NB4 (cell line): Measurements from ENCODE around the gene NRIP1.
"Not testable (repeated sequence)": the region's sequence is repeated elsewhere in the genome, so short reads cannot be mapped to it uniquely, and the experiment has no call there.

Experiments
- DNase-seq: peaks from one replicate; pipeline ENCODE4 v3.0.0; 2010; ENCODE audit warnings: low read depth
- H3K4me3 ChIP-seq: one replicate; pipeline ENCODE4 v1.5.1; 2011; ENCODE audit warnings: mild to moderate bottlenecking, low read depth, low read length, moderate library complexity
- MYC ChIP-seq: IDR thresholded peaks from 2 replicates; pipeline ENCODE4 v1.6.1; 2011; ENCODE audit warnings: low read depth, low read length
- POLR2A ChIP-seq: IDR thresholded peaks from 2 replicates; pipeline ENCODE4 v1.6.1; 2011; ENCODE audit warnings: mild to moderate bottlenecking; ENCODE audit not compliant: insufficient read length; ENCODE audit errors: extremely low read depth
- TF ChIP-seq, protein P1 (sequence below): IDR thresholded peaks from one replicate; pipeline ENCODE4 v1.5.1; 2012; ENCODE audit warnings: low read depth, low read length
- TF ChIP-seq, protein P2 (sequence below): IDR thresholded peaks from 2 replicates; pipeline ENCODE4 v1.6.1; 2011; ENCODE audit warnings: low read depth, low read length

The NRIP1 gene

DNA sequence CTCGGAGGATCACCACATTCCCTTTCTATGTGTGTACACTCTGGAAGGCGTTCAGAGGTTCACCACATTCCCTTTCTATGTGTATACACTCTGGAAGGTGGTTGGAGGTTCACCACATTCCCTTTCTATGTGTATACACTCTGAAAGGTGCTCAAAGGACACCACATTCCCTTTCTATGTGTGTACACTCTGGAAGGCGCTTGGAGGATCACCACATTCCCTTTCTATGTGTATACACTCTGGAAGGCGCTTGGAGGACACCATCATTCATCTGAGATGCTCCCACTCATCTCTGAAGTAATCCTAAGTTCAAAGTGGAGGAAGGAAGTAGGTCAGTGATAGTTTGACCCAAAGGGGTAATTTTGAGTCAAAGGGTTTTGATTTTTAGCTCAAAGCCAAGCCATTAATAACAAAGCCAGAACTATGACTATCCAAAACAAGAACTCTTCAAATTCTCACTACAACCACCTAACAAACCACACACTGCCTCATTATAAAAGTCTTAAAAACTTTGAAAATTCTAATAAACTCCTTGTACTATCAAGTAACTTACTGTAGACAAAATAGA, 32.9 kb downstream of the NRIP1 start:
- no peak overlapping the region for H3K4me3 ChIP-seq
- no peak for DNase-seq
- TF ChIP-seq POLR2A (no peak), MYC (no peak)
- TF ChIP-seq, protein P1, sequence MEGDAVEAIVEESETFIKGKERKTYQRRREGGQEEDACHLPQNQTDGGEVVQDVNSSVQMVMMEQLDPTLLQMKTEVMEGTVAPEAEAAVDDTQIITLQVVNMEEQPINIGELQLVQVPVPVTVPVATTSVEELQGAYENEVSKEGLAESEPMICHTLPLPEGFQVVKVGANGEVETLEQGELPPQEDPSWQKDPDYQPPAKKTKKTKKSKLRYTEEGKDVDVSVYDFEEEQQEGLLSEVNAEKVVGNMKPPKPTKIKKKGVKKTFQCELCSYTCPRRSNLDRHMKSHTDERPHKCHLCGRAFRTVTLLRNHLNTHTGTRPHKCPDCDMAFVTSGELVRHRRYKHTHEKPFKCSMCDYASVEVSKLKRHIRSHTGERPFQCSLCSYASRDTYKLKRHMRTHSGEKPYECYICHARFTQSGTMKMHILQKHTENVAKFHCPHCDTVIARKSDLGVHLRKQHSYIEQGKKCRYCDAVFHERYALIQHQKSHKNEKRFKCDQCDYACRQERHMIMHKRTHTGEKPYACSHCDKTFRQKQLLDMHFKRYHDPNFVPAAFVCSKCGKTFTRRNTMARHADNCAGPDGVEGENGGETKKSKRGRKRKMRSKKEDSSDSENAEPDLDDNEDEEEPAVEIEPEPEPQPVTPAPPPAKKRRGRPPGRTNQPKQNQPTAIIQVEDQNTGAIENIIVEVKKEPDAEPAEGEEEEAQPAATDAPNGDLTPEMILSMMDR = no peak
- TF ChIP-seq, protein P2, sequence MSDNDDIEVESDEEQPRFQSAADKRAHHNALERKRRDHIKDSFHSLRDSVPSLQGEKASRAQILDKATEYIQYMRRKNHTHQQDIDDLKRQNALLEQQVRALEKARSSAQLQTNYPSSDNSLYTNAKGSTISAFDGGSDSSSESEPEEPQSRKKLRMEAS = no peak

DNA sequence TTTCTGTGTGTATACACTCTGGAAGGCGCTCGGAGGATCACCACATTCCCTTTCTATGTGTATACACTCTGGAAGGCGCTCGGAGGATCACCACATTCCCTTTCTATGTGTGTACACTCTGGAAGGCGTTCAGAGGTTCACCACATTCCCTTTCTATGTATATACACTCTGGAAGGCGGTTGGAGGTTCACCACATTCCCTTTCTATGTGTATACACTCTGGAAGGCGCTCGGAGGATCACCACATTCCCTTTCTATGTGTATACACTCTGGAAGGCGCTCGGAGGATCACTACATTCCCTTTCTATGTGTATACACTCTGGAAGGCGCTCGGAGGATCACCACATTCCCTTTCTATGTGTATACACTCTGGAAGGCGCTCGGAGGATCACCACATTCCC, 33.4 kb downstream of the NRIP1 start:
- not testable (repeated sequence) for H3K4me3 ChIP-seq

DNA sequence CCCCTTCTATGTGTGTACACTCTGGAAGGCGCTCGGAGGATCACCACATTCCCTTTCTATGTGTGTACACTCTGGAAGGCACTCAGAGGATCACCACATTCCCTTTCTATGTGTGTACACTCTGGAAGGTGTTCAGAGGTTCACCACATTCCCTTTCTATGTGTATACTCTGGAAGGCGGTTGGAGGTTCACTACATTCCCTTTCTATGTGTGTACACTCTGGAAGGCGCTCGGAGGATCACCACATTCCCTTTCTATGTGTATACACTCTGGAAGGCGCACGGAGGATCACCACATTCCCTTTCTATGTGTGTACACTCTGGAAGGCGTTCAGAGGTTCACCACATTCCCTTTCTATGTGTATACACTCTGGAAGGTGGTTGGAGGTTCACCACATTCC, 33.9 kb downstream of the NRIP1 start:
- DNase-seq, H3K4me3 ChIP-seq: not testable (repeated sequence)

More for the DNA sequence above, 33.4 kb downstream of the NRIP1 start:
- DNase-seq = not testable (repeated sequence)

DNA sequence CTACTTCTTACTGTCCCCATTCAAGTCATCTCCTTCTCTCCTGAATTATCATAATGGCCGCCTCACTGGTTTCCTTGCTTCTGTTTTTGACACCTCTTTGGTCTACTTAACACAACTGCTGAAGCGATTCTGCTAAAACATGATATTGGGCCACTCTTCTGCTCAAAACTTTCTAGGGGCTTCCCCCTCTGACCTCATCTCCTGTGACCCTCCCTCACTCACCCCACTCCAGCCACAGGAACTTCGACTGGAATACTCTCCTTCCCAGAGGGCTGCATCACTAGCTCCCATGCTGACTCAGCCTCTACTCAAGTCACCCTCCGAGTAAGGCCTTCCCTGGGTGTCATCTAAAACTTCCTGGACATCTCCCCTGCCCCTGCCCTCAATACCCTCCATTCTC, 35.7 kb downstream of the NRIP1 start:
- no peak overlapping the region for H3K4me3 ChIP-seq
- DNase-seq = no peak
- TF ChIP-seq, protein P1 = no peak
- TF ChIP-seq, protein P2 = no peak
- TF ChIP-seq POLR2A (no peak), MYC (no peak)

DNA sequence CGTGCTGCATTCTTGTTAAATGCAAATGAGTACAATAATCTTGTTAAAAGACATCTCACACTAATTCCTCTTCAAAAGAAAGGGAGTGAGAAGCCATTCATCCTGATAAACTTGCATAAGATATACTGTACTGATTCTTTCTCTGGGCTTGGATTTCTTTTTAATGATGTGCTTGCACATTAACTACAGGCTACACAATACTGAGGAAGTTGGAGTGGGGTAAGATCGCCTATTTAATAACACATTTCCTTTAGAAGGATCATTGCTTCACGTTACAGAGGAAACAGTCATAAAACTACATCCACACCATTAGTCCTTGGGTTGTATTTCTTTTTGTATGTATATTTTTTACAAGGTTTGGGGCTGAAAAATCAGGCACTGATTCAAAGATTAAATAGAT, 36.6 kb downstream of the NRIP1 start:
- no peak for DNase-seq
- TF ChIP-seq, protein P1 = no peak
- TF ChIP-seq POLR2A (no peak), MYC (no peak)
- TF ChIP-seq, protein P2 = no peak
- no peak overlapping the region for H3K4me3 ChIP-seq

DNA sequence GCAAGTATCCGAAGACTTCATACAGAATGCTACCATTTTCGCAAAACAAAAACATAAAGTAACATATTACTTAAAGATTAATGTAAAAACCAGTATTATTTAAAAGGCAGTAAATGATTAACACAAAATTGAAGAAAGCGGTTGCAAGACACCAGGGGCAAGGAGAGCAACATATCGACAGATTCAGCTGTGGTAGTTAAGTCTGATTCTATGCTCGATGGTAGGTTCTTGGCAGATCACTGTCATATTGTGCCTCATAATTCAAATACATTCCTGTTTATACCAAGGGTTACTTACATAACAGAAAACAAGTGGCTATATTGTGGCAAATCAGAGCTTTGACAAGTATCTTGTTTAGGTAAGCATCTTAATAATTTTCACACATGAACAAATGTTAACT, 37.7 kb downstream of the NRIP1 start:
- no peak for TF ChIP-seq MYC
- TF ChIP-seq, protein P2 = no peak
- TF ChIP-seq, protein P1 = no peak
- no peak for TF ChIP-seq POLR2A
- DNase-seq = no peak
- H3K4me3 ChIP-seq = no peak overlapping the region

DNA sequence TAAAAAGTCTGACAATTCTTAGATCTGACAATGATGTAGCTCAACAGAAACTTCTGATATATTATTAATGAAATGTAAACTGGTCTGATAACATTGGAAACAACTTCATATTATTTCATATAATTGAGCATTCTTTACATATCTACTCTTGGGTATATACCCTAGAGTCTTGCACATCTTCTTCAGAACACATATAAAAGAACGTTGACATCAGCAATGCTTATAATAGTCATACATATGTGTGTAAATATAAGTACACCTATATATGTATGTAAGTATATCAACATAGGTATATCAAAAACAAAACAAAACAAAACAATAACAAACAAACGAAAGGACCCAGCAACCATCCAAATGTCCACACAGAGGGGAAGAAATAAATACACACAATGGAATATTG, 38.4 kb downstream of the NRIP1 start:
- no peak overlapping the region for H3K4me3 ChIP-seq
- DNase-seq = no peak
- no peak for TF ChIP-seq MYC

DNA sequence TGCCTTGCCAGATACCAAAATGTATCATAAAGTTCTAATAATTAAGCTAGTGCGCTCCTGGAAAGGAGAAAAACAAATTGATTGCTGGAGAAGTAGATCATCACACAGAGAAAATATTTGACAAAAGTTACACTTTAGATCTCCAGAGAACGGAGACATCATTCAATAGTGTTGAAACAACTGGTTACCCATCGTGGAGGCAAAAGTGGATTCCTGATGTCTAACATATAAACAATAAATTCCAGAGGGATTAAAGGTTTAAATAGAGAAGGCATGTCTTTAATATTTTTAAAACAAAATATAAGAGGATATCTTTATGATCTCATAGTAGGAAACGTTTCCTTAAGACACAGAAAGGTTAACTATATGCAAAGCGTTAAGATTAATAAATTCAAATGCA, 41.0 kb downstream of the NRIP1 start:
- TF ChIP-seq, protein P1 = no peak
- TF ChIP-seq, protein P2 = no peak
- TF ChIP-seq MYC (no peak), POLR2A (no peak)
- H3K4me3 ChIP-seq = no peak overlapping the region
- no peak for DNase-seq
